Colonic mucosa (tissue), 4 donors: Measurements from ENCODE around the gene FHL5. TPM values are rescaled to one million over a fixed set of nuclear protein-coding genes. Genes with fewer than 3 reads are reported as not detected.

Experiments used
- DNase-seq: peaks from one replicate; pipeline ENCODE4 v3.0.0-alpha.2; 2020
- H3K27ac ChIP-seq: fragments of 200-600 bp; one replicate; pipeline ENCODE4 v1.8.0; 2021
- H3K27me3 ChIP-seq: fragments of 200-600 bp; one replicate; pipeline ENCODE4 v1.8.0; 2021
- H3K36me3 ChIP-seq: fragments of 200-600 bp; one replicate; pipeline ENCODE4 v1.8.0; 2021
- H3K4me1 ChIP-seq: fragments of 200-600 bp; one replicate; pipeline ENCODE4 v1.8.0; 2021; ENCODE audit warnings: mild to moderate bottlenecking
- H3K4me3 ChIP-seq: fragments of 200-600 bp; one replicate; pipeline ENCODE4 v1.8.0; 2021
- H3K9ac ChIP-seq, 2 donors: one replicate each; pipeline ENCODE4 v1.7.0; 2013; ENCODE audit warnings: control low read depth in 2 of 2, low read depth in 2 of 2, low read length in 2 of 2
- H3K9me3 ChIP-seq: fragments of 200-600 bp; one replicate; pipeline ENCODE4 v1.8.0; 2021
- intact Hi-C: fragments of 100-400 bp; cut with DNase I; formaldehyde crosslinking; loops from one replicate; pipeline ENCODE4 v1.14.1; 2022
- total RNA-seq, 2 donors: library from RNA; stranded (reverse); fragmentation: NEBNext Ultra II Directional in 1 of 2; extraction: Animal tissue kit (Norgen Biotek cat#: 25700) in 1 of 2; gene quantifications; one replicate each; pipeline ENCODE4 v1.2.1, GENCODE V29; 2021
- TF ChIP-seq, protein P1 (sequence below): fragments of 200-600 bp; IDR thresholded peaks from one replicate; pipeline ENCODE4 v1.8.0; 2022; ENCODE audit warnings: antibody characterized with exemption, mild to moderate bottlenecking
- donor health status: healthy.
- donor health status: DM: no; HTN: no; CAD: no.
- donor health status: DM: no; HTN: no; CAD: no.

The FHL5 gene
- total RNA-seq, 2 donors from 2014 or later = 1.0 to 1.8 TPM

DNA sequence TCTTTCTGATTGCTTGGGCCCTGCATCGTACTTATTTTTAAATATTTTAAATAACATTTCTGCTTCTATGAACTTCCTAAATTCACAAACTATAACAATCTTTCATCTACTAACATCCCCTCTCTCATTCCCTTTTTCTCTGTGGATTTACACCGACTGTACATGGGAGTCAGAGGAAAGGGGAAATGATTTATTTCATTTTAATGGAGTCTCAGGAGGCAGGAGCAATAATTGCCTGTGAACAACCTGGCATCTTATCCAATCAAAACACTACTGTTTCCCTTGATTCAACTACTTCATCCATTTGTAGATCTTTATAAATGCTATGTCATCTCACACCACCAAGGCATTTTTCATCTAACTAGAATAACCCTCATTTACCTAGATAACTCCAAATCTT is 89.6 kb downstream of the FHL5 start:
- Histone ChIP-seq H3K36me3 (no peaks in the 10 kb centered on the region), H3K4me3 (no peak overlapping the region), H3K27ac (no peak overlapping the region), H3K9ac (no peak overlapping the region), H3K4me1 (no peaks in the 10 kb centered on the region), H3K9me3 (no peaks in the 10 kb centered on the region), H3K27me3 (no peaks in the 10 kb centered on the region)
- intact Hi-C loops = no loop called here
- DNase-seq = no peak
- TF ChIP-seq, protein P1, sequence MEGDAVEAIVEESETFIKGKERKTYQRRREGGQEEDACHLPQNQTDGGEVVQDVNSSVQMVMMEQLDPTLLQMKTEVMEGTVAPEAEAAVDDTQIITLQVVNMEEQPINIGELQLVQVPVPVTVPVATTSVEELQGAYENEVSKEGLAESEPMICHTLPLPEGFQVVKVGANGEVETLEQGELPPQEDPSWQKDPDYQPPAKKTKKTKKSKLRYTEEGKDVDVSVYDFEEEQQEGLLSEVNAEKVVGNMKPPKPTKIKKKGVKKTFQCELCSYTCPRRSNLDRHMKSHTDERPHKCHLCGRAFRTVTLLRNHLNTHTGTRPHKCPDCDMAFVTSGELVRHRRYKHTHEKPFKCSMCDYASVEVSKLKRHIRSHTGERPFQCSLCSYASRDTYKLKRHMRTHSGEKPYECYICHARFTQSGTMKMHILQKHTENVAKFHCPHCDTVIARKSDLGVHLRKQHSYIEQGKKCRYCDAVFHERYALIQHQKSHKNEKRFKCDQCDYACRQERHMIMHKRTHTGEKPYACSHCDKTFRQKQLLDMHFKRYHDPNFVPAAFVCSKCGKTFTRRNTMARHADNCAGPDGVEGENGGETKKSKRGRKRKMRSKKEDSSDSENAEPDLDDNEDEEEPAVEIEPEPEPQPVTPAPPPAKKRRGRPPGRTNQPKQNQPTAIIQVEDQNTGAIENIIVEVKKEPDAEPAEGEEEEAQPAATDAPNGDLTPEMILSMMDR = no peak

DNA sequence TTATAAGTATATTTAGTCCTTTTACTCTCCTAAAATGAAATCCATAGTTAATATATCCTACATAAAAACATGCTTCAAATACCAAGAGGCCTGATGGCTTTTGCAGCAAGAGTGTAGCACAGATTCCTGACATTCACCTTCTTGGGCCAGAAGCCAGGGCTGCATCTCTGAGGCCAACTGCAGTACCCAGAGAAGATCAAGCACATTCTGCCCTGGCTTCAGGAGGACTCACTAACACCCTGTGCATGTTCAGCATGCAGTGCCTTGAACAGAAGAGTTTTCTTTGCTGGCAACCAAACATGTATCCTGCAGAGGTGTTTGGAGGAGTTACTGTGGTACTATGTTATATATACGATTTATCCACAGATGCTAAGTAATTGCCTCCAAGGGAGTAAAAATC is 90.3 kb downstream of the FHL5 start:
- intact Hi-C loops = no loop called here
- Histone ChIP-seq H3K4me1 (no peaks in the 10 kb centered on the region), H3K27me3 (no peaks in the 10 kb centered on the region), H3K9me3 (no peaks in the 10 kb centered on the region), H3K4me3 (no peak overlapping the region), H3K27ac (no peak overlapping the region), H3K9ac (no peak overlapping the region), H3K36me3 (no peaks in the 10 kb centered on the region)
- TF ChIP-seq, protein P1 = no peak
- DNase-seq = no peak

DNA sequence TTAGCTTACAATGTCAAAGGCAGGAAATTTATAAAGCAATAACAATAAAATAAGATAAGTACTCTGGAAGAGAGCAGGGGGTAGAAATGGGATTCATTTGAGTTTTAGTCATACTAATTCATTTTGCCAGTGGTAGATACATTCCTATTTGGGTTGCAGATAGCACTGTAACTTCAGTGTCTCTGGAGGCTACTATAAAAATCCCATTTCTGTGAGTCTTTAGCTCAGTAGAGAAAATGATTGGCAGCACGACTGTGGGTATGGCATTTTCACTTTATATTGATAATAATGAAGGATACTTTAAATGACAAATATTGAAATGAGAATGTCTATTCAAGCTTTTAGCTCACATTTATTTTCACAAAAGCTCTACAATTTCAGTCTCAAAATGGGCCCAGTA is 93.6 kb downstream of the FHL5 start:
- TF ChIP-seq, protein P1 = no peak
- no peak overlapping the region for H3K27ac ChIP-seq
- no peak overlapping the region for H3K9ac ChIP-seq

DNA sequence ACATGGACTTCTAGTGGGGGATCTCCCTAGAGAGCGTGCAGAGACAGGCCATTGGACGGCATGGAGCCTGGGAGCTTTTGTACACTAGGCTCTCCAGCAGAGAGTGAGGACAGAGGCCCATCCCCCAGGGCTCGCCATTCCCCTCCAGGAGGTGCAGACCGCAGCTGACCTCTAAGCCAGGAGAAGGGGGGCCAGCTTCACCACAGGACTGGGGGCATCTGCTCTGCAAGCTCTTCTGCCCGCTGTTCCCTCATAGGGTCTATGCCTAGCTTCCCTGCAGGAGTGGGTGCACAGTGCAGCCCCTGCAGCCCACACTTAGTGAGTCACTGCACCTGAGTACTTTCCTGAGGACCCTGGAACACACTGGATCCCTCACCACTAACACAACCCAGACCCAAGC is 94.4 kb downstream of the FHL5 start:
- Histone ChIP-seq H3K36me3 (no peaks in the 10 kb centered on the region), H3K9me3 (no peaks in the 10 kb centered on the region), H3K27ac (no peak overlapping the region), H3K4me3 (no peak overlapping the region), H3K9ac (no peak overlapping the region), H3K4me1 (no peaks in the 10 kb centered on the region), H3K27me3 (no peaks in the 10 kb centered on the region)
- intact Hi-C loops = no loop called here
- DNase-seq = no peak
- TF ChIP-seq, protein P1 = no peak

More for the DNA sequence above, 93.6 kb downstream of the FHL5 start:
- Histone ChIP-seq H3K9me3 (no peaks in the 10 kb centered on the region), H3K4me3 (no peak overlapping the region), H3K36me3 (no peaks in the 10 kb centered on the region), H3K4me1 (no peaks in the 10 kb centered on the region), H3K27me3 (no peaks in the 10 kb centered on the region)
- DNase-seq = no peak
- intact Hi-C loops = no loop called here

DNA sequence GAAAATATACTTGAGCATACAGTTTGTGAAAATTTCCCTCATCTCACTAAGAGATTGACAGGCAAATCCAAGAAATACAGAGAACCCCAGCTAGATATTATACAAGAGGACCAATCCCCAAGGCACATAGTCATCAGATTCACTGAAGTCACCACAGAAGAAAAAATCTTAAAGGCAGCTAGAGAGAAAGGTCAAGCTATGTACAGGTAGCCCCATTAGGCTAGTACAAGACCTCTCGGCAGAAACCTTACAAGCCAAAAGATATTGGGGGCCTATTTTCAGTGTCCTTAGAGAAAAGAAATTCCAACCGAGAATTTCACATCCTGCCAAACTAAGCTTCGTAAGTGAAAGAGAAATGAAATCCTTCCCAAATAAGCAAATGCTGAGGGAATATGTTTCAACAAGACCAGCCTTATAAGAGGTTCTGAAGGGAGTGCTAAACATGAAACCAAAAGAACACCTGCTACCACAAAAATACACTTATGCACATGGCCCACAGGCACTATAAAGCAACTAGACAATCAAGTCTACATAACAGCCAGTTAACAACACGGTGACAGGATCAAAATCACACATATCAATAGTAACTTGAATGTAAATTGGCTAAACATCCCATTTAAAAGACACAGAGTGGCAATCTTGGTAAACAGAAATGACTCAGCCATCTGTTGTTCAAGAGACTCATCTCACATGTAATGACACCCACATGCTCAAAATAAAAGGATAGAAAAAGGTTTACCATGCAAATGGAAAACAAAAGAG is 96.3 kb downstream of the FHL5 start:
- no peaks in the 10 kb centered on the region for H3K36me3 ChIP-seq
- H3K27ac ChIP-seq = no peak overlapping the region
- no peak overlapping the region for H3K9ac ChIP-seq
- intact Hi-C loops = no loop called here
- no peaks in the 10 kb centered on the region for H3K4me1 ChIP-seq
- H3K27me3 ChIP-seq = no peaks in the 10 kb centered on the region
- TF ChIP-seq, protein P1 = no peak
- H3K9me3 ChIP-seq = no peaks in the 10 kb centered on the region
- DNase-seq = no peak
- no peak overlapping the region for H3K4me3 ChIP-seq

Other genes starting within 250 kb of the FHL5 start
- gene UFL1, start 41.3 kb upstream of the FHL5 start, total RNA-seq = 10 to 100 TPM; 21.5 to 28.6 TPM